IPS DF 6.9 (cell line): ENCODE measurements around the gene N4BP2L1.
"Not testable (repeated sequence)": the region's sequence is repeated elsewhere in the genome, so short reads cannot be mapped to it uniquely, and the experiment has no call there.

Experiments used
- DNase-seq: peaks from one replicate; pipeline ENCODE4 v3.0.0-alpha.2; 2013; ENCODE audit warnings: low read depth, low spot score
- H3K27ac ChIP-seq: one replicate; pipeline ENCODE4 v1.5.1; 2013; ENCODE audit warnings: low read length, control low read depth
- H3K27me3 ChIP-seq: 2 replicates; pipeline ENCODE4 v1.6.1; 2013; ENCODE audit warnings: mild to moderate bottlenecking, low read length; ENCODE audit not compliant: control insufficient read depth, insufficient read depth
- H3K36me3 ChIP-seq: 2 replicates; pipeline ENCODE4 v1.6.1; 2013; ENCODE audit warnings: low read length; ENCODE audit not compliant: control insufficient read depth, insufficient read depth
- H3K4me1 ChIP-seq: 2 replicates; pipeline ENCODE4 v1.6.1; 2013; ENCODE audit warnings: low read length; ENCODE audit not compliant: control insufficient read depth, insufficient read depth
- H3K4me3 ChIP-seq: 2 replicates; pipeline ENCODE4 v1.5.1; 2013; ENCODE audit warnings: mild to moderate bottlenecking, low read length
- H3K9me3 ChIP-seq: 2 replicates; pipeline ENCODE4 v1.6.1; 2013; ENCODE audit warnings: low read length, inconsistent platforms; ENCODE audit not compliant: control insufficient read depth, insufficient read depth
- WGBS: extraction: QIAGEN DNeasy Blood & Tissue Kit; methylation state at CpG from one replicate; pipeline ENCODE4 v1.1.7; 2013; ENCODE audit warnings: mixed read lengths, missing lambda C conversion rate; ENCODE audit not compliant: insufficient read length, insufficient coverage; 5-methylcytosine and 5-hydroxymethylcytosine counted together

Gene N4BP2L1

DNA sequence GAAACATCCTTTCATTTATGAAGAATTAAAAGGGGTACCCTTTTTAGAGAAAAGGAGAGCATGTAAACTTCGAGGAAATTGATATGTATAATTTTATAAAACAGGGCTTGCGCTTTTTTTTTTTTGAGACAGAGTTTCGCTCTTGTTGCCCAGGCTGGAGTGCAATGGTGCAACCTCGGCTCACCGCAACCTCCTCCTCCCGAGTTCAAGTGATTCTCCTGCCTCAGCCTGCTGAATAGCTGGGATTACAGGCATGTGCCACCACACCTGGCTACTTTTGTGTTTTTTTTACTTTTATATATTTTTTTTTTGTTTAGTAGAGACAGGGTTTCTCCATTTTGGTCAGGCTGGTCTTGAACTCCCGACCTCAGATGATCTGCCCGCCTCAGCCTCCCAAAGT is 72.0 kb downstream of the N4BP2L1 start:
- not testable (repeated sequence) for H3K27ac ChIP-seq, H3K27me3 ChIP-seq, H3K9me3 ChIP-seq, H3K4me3 ChIP-seq, H3K4me1 ChIP-seq, H3K36me3 ChIP-seq, DNase-seq
- WGBS = 100% methylated on average over 1 of the region's 8 CpGs

DNA sequence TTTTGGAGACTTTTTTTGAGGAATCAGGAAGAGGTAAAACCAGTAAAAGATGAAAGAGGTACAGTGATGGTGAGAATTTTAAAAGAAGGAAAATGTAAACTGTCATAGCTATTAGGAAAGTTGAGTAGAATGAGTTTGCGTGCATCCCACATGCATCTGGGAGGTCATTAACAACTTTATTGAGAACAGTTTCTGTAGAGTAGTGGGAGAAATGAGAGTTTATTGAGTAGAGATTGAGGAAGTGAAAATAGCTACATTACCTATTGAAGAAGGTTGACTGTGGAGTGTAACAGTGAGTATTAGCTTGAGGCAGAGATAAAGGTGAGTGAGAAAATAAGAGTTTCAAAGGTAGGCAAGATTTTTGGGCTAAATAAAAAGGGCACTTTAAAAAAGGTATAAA is 73.9 kb downstream of the N4BP2L1 start:
- Histone ChIP-seq H3K4me1 (no peaks in the 10 kb centered on the region), H3K9me3 (no peaks in the 10 kb centered on the region), H3K27me3 (no peaks in the 10 kb centered on the region), H3K36me3 (no peaks in the 10 kb centered on the region), H3K4me3 (no peak overlapping the region), H3K27ac (no peak overlapping the region)
- DNase-seq = no peak
- WGBS = no CpG with 5 or more reads among the region's 1 CpG

DNA sequence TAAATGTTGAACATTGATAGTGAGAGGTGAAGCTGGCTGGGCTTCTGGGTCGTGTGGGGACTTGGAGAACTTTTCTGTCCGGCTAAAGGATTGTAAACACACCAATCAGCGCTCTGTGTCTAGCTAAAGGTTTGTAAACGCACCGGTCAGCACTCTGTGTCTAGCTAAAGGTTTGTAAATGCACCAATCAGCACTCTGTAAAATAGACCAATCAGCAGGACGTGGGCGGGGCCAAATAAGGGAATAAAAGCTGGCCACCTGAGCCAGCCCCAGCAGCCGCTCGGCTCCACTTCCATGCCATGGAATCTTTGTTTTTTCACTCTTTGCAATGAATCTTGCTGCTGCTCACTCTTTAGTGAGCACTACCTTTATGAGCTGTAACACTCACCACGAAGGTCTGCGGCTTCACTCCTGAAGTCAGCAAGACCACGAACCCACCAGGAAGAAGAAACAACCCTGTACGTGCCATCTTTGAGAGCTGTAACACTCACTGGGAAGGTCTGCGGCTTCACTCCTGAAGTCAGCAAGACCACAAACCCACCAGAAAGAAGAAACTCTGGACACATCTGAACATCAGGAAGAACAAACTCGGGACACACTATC is 77.0 kb downstream of the N4BP2L1 start:
- H3K4me1 ChIP-seq, H3K9me3 ChIP-seq, H3K4me3 ChIP-seq, H3K36me3 ChIP-seq, H3K27me3 ChIP-seq, H3K27ac ChIP-seq, DNase-seq: not testable (repeated sequence)
- WGBS = no CpG with 5 or more reads among the region's 15 CpGs
